ENCODE results near the gene BTF3L4.
"Not testable (repeated sequence)": the region's sequence is repeated elsewhere in the genome, so short reads cannot be mapped to it uniquely, and the experiment has no call there.

GRCh38 chr1:52049337-52049736 lies 6.8 kb upstream of the BTF3L4 start:
- TF ChIP-seq CTCF (IDR thresholded peaks at IDR 0.05; ENCODE audit: low read length); EZH2 (optimal IDR thresholded peaks at IDR 0.05; ENCODE audit: low read depth, low read length); EZH2phosphoT487 (IDR thresholded peaks at IDR 0.05; ENCODE audit: low read length): not testable (repeated sequence)

All from MM.1S (cell line).